KMS-11 (cell line): ENCODE results near the gene RNU4-1.
"Not testable (repeated sequence)": the region's sequence is repeated elsewhere in the genome, so short reads cannot be mapped to it uniquely, and the experiment has no call there.

ENCODE experiments used
- H2AFZ ChIP-seq: fragments of 200-600 bp; sonication (generic); 2 replicates; pipeline ENCODE4 v1.6.1; 2016; ENCODE audit warnings: antibody characterized with exemption, mixed run types, low read depth
- H3K27ac ChIP-seq: fragments of 200-600 bp; sonication (generic); 2 replicates; pipeline ENCODE4 v1.6.1; 2016; ENCODE audit warnings: mild to moderate bottlenecking, mixed run types
- H3K27me3 ChIP-seq: fragments of 200-600 bp; sonication (generic); 2 replicates; pipeline ENCODE4 v1.6.1; 2017; ENCODE audit warnings: mild to moderate bottlenecking, low read depth, mixed run types, moderate library complexity; ENCODE audit not compliant: insufficient read depth
- H3K36me3 ChIP-seq: fragments of 200-600 bp; sonication (generic); 2 replicates; pipeline ENCODE4 v1.6.1; 2017; ENCODE audit warnings: mild to moderate bottlenecking, mixed run types; ENCODE audit not compliant: insufficient read depth
- H3K4me1 ChIP-seq: fragments of 200-600 bp; sonication (generic); 2 replicates; pipeline ENCODE4 v1.6.1; 2016; ENCODE audit warnings: mild to moderate bottlenecking, low read depth, mixed run types; ENCODE audit not compliant: poor library complexity, severe bottlenecking
- H3K4me2 ChIP-seq: fragments of 200-600 bp; sonication (generic); 2 replicates; pipeline ENCODE4 v1.7.0; 2016; ENCODE audit warnings: mild to moderate bottlenecking, mixed run types
- H3K4me3 ChIP-seq: fragments of 200-600 bp; sonication (generic); IDR thresholded peaks from 2 replicates; pipeline ENCODE4 v1.6.1; 2017; ENCODE audit warnings: low read depth, low read length, mixed read lengths; ENCODE audit not compliant: insufficient read depth
- H3K79me2 ChIP-seq: fragments of 200-600 bp; sonication (generic); 2 replicates; pipeline ENCODE4 v1.6.1; 2016; ENCODE audit warnings: low read depth, mixed run types; ENCODE audit not compliant: insufficient read depth
- H3K9ac ChIP-seq: fragments of 200-600 bp; sonication (generic); 2 replicates; pipeline ENCODE4 v1.6.1; 2016; ENCODE audit warnings: mild to moderate bottlenecking, mixed run types
- H4K20me1 ChIP-seq: fragments of 200-600 bp; sonication (generic); 2 replicates; pipeline ENCODE4 v1.6.1; 2016; ENCODE audit warnings: mild to moderate bottlenecking, mixed run types; ENCODE audit not compliant: insufficient read depth
- TF ChIP-seq, protein P1 (sequence below): fragments of 200-600 bp; sonication (generic); conservative IDR thresholded peaks from 2 replicates; pipeline ENCODE4 v1.6.1; 2017; ENCODE audit warnings: low read depth, mild to moderate bottlenecking, antibody characterized with exemption, low read length, moderate library complexity, mixed read lengths

Gene RNU4-1

DNA sequence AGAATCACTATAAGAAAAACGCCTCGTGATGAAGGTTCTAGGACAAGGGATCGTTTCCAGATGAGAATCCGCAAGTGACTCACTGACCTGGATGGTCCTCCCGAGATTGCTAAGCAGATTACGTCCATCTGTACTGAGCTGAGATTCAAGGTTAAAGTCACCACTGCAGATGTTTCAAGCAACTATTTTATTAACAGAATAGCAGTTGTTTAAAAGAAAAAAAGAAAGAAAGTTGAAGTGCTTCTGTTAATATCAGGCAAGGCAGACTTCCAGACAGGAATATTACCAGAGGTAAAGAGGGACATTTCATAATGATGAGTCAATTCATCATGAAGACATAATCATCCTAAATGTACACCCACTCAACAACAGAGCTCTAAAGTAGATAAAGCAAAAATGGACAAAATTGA, 45.4 kb downstream of the RNU4-1 start:
- H4K20me1 ChIP-seq: no peaks in the 10 kb centered on the region
- no peak overlapping the region for H3K9ac ChIP-seq
- no peaks in the 10 kb centered on the region for H3K36me3 ChIP-seq
- H3K27ac ChIP-seq: no peak overlapping the region
- no peak overlapping the region for H3K4me2 ChIP-seq
- H3K27me3 ChIP-seq: no peaks in the 10 kb centered on the region
- H3K79me2 ChIP-seq: no peaks in the 10 kb centered on the region
- H3K4me1 ChIP-seq: no peaks in the 10 kb centered on the region
- no peak overlapping the region for H2AFZ ChIP-seq
- TF ChIP-seq, protein P1, sequence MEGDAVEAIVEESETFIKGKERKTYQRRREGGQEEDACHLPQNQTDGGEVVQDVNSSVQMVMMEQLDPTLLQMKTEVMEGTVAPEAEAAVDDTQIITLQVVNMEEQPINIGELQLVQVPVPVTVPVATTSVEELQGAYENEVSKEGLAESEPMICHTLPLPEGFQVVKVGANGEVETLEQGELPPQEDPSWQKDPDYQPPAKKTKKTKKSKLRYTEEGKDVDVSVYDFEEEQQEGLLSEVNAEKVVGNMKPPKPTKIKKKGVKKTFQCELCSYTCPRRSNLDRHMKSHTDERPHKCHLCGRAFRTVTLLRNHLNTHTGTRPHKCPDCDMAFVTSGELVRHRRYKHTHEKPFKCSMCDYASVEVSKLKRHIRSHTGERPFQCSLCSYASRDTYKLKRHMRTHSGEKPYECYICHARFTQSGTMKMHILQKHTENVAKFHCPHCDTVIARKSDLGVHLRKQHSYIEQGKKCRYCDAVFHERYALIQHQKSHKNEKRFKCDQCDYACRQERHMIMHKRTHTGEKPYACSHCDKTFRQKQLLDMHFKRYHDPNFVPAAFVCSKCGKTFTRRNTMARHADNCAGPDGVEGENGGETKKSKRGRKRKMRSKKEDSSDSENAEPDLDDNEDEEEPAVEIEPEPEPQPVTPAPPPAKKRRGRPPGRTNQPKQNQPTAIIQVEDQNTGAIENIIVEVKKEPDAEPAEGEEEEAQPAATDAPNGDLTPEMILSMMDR: no peak
- H3K4me3 ChIP-seq: no peak overlapping the region

DNA sequence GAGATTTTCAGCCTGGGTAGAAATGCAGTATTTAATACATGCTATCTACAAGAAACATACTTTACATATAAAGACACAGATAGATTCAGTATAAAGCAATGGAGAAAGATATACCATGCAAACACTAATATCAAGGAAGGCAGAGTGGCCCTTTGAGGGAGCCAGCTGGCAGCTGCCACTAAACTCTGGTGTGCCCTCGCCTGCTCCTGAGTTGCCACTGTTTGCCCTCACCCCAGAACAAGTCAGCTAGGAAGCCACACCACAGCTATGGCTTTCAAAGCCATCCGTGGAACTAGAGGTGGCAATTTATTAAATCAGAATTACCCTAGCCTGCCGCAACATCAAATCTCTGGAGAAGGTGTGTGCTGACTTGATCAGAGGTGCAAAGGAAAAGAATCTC, 45.9 kb downstream of the RNU4-1 start:
- no peaks in the 10 kb centered on the region for H4K20me1 ChIP-seq
- no peak overlapping the region for H3K4me3 ChIP-seq
- no peaks in the 10 kb centered on the region for H3K4me1 ChIP-seq
- H3K79me2 ChIP-seq: no peaks in the 10 kb centered on the region
- no peaks in the 10 kb centered on the region for H3K36me3 ChIP-seq
- no peak overlapping the region for H2AFZ ChIP-seq
- TF ChIP-seq, protein P1: no peak
- no peaks in the 10 kb centered on the region for H3K27me3 ChIP-seq
- H3K27ac ChIP-seq: no peak overlapping the region
- no peak overlapping the region for H3K9ac ChIP-seq
- H3K4me2 ChIP-seq: no peak overlapping the region

DNA sequence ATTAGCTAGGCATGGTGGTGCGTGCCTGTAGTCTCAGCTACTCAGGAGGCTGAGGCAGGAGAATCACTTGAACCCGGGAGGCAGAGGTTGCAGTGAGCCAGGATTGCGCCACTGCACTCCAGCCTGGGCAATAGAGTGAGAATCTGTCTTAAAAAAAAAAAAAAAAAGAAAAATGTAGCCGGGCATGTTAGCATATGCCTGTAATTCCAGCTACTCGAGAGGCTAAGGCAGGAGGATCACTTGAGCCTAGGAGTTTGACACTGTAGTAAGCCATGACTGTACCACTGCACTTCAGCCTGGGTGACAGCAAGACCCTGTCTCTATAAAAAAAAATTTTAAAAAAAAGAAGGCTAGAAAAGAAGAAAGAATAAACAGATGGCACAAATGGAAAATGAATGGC, 46.3 kb downstream of the RNU4-1 start:
- not testable (repeated sequence) for H4K20me1 ChIP-seq, H3K9ac ChIP-seq, H3K27ac ChIP-seq, H3K4me2 ChIP-seq, H3K27me3 ChIP-seq, H2AFZ ChIP-seq, H3K4me1 ChIP-seq, H3K79me2 ChIP-seq, H3K4me3 ChIP-seq, H3K36me3 ChIP-seq
